ENCODE measurements around the gene CYB5D1. TPM values are rescaled to one million over a fixed set of nuclear protein-coding genes. Genes with fewer than 3 reads are reported as not detected.

Gene CYB5D1
- total RNA-seq, 4 donors from 2014 or later: 3.8 to 9.3 (median 7.5) TPM

GRCh38 chr17:7854078-7854777 lies 3.6 kb upstream of the CYB5D1 start:
- DNase-seq: no peak

GRCh38 chr17:7854851-7855659 lies 2.7 kb upstream of the CYB5D1 start, which contains the start of gene TMEM88:
TMEM88 (plus strand) TSS chr17:7855066; CDS start chr17:7855075, 9 bp downstream.
- intact Hi-C loops (cut with DNase I): no loop called here
- no peak for DNase-seq
- Histone ChIP-seq H3K4me1 (peaks cover 31 to 78% (median 41%) of the 10 kb centered on the region in 3 donors), H3K4me3 (peak within 1 kb of the TSS; percentile 9 to 81 (median 76)), H3K27me3 (no peaks in the 10 kb centered on the region), H3K27ac (peak within 1 kb of the TSS; percentile 82 to 97 (median 96)), H3K9me3 (no peaks in the 10 kb centered on the region), H3K36me3 (peaks cover 8 to 47% (median 9%) of the 10 kb centered on the region in 3 donors)
- WGBS, 2 donors: 58 to 67% methylated on average over 20 to 40 of the region's 57 CpGs
- TF ChIP-seq POLR2A (IDR thresholded peaks at IDR 0.05) (no peak), CTCF (IDR thresholded peaks at IDR 0.05) (no peak)

More at GRCh38 chr17:7854078-7854777, 3.6 kb upstream of the CYB5D1 start:
- Histone ChIP-seq H3K4me3 (peak overlapping the region in 1 of 4 donors; percentile 73), H3K36me3 (peaks cover 16 to 47% (median 17%) of the 10 kb centered on the region in 3 donors), H3K27ac (peak overlapping the region in 2 of 4 donors; percentile 97), H3K27me3 (no peaks in the 10 kb centered on the region), H3K4me1 (peaks cover 31 to 75% (median 41%) of the 10 kb centered on the region in 3 donors), H3K9me3 (no peaks in the 10 kb centered on the region)
- no peak for TF ChIP-seq CTCF (IDR thresholded peaks at IDR 0.05)
- no peak for TF ChIP-seq POLR2A (IDR thresholded peaks at IDR 0.05)
- WGBS, 2 donors: 71 to 76% methylated on average over 11 to 29 of the region's 31 CpGs
- intact Hi-C loops (cut with DNase I): no loop called here

- Histone ChIP-seq H3K27ac (peak overlapping the region; percentile 82 to 97 (median 96)), H3K36me3 (peaks cover 6 to 47% (median 7%) of the 10 kb centered on the region in 3 donors), H3K27me3 (no peaks in the 10 kb centered on the region), H3K9me3 (no peaks in the 10 kb centered on the region), H3K4me1 (peaks cover 31 to 78% (median 41%) of the 10 kb centered on the region in 3 donors), H3K4me3 (peak overlapping the region; percentile 9 to 81 (median 76))
- intact Hi-C loops (cut with DNase I): no loop called here
- no peak for DNase-seq
- 21 to 39% methylated on average over 3 to 13 of the region's 15 CpGs for WGBS, 2 donors
- TF ChIP-seq CTCF (IDR thresholded peaks at IDR 0.05) (no peak), POLR2A (IDR thresholded peaks at IDR 0.05) (peak in 1 of 4 donors; percentile 6)
Observed at GRCh38 chr17:7855660-7856010, 2.2 kb upstream of the CYB5D1 start.

GRCh38 chr17:7856011-7856810 lies 1.6 kb upstream of the CYB5D1 start:
- Histone ChIP-seq H3K27ac (peak overlapping the region; percentile 82 to 97 (median 96)), H3K9me3 (no peaks in the 10 kb centered on the region), H3K4me1 (peaks cover 28 to 73% (median 37%) of the 10 kb centered on the region in 3 donors), H3K36me3 (peaks cover 1 to 47% (median 6%) of the 10 kb centered on the region in 3 donors), H3K27me3 (no peaks in the 10 kb centered on the region), H3K4me3 (peak overlapping the region; percentile 51 to 81 (median 76))
- intact Hi-C loops (cut with DNase I): no loop called here
- TF ChIP-seq CTCF (IDR thresholded peaks at IDR 0.05) (no peak), POLR2A (IDR thresholded peaks at IDR 0.05) (no peak)
- WGBS, 2 donors: 0 to 1% methylated on average over 8 to 18 of the region's 29 CpGs
- DNase-seq: no peak
